ENCODE results near the gene KRTAP3-3. TPM values are rescaled to one million over a fixed set of nuclear protein-coding genes. Genes with fewer than 3 reads are reported as not detected.

KRTAP3-3 gene
- not detected in 2 replicates for total RNA-seq

DNA sequence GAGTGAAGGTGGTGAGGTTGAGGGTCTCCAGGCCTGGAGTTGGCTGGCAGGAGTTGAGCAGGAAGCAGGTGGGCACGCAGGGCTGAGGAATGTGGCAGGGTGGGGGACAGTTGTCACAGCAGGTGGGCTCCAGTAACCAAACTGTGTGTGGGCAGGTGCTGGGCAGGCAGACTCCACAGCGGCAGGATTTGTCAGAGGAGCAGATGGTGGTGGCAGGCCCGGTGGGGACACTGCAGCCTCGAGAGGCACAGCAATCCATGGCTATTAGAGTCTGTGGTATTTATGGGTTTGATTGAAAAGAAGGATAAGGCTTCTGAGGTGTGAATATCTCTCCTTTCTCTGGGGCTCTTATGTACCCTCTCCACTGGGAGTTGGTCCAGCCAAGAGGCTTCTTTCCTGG is at the start of gene KRTAP3-3:
TSS of gene KRTAP3-3 (minus strand) at position 326 of the 400 bp plus-strand sequence. CDS start at position 259, 67 bp downstream.

DNA sequence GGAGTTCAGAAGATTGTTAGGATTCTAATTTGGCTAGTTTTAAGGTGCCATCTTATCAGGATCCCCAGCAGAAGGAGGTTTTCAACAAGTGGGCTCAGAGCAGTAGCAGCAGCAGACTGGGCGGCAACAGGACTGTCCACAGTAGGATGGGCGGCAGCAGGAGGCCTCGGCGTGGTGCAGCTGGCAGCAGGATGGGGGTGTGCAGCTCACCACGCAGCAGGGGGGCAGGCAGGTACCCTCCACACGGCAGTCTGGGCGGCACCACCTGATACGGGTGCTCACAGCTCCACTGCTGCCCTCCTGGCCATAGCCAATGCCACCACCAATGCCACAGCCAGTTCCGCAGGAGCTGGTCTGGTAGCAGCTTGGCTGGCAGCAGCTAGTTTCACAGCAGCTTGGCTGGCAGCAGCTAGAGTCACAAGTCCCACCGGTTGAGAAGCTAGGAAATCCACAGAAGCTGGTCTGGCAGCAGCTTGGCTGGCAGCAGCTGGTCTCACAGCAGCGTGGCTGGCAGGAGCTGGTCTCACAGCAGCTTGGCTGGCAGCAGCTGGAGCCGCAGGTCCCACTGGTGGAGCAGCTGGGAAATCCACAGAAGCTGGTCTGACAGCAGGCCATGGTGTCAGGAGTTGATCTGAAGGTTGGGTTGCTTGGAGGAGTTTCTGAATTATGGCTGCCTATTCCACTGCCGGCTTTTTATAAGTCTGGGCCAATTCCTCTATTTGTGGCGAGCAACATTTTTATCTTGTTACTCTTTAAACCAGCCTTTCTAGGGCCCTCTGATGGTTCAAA is 47.0 kb upstream of the KRTAP3-3 start, which contains the start of gene KRTAP1-1:
TSS of gene KRTAP1-1 (minus strand) at position 668 of the 789 bp plus-strand sequence. CDS start at position 615, 53 bp downstream.

GRCh38 chr17:41034346-41034935 is 40.5 kb upstream of the KRTAP3-3 start, which contains the start of gene KRTAP1-3:
KRTAP1-3 (minus strand) TSS chr17:41034874; CDS start chr17:41034821, 53 bp downstream.

GRCh38 chr17:41029633-41030245 is 35.8 kb upstream of the KRTAP3-3 start, which contains the start of gene KRTAP1-4:
KRTAP1-4 (minus strand) TSS chr17:41030195; CDS start chr17:41030078, 117 bp downstream.

DNA sequence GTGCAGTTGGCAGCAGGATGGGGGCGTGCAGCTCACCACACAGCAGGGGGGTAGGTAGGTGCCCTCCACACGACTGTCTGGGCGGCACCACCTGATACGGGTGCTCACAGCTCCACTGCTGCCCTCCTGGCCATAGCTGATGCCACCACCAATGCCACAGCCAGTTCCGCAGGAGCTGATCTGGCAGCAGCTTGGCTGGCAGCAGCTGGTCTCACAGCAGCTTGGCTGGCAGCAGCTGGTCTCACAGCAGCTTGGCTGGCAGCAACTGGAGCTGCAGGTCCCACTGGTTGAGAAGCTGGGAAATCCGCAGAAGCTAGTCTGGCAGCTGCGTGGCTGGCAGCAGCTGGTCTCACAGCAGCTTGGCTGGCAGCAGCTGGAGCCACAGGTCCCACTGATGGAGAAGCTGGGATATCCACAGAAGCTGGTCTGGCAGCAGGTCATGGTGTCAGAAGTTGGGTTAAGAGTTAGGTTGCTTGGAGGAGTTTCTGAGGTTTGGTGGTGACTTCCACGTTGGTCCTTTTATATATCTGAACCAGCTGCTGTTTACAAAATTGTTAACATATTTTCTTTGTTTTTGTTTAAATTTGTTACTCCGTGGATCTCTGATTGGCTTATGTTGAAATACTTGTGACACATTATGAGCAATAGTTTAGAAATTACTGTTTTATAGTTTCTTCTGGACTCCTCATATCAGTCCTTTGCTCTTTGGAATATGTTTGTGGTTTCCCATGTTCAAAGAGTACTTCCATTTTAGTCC is 32.9 kb upstream of the KRTAP3-3 start, which contains the start of gene KRTAP1-5:
TSS of gene KRTAP1-5 (minus strand) at position 494 of the 757 bp plus-strand sequence. CDS start at position 441, 53 bp downstream.

DNA sequence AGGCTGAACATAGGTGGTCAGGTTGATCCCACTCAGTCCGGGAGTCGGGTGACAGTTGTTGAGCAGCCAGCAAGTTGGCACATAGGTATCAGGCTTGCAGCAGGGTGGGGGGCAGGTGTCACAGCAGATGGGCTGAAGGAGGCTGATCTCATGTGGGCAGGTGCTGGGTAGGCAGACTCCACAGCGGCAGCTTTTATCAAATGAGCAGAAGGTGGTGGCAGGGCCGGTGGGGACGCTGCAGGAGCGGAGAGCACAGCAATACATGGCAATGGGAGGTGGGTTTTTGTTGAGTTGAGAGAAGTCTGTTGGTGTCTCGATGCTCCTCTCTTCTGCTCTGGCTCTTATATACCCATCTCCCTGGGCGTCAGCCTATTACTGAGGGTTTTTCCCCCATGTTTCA is 14.8 kb upstream of the KRTAP3-3 start, which contains the start of gene KRTAP3-1:
TSS of gene KRTAP3-1 (minus strand) at position 318 of the 400 bp plus-strand sequence. CDS start at position 264, 54 bp downstream.

GRCh38 chr17:40999563-40999962 is 5.6 kb upstream of the KRTAP3-3 start, which contains the start of gene KRTAP3-2:
KRTAP3-2 (minus strand) TSS chr17:40999906; CDS start chr17:40999853, 53 bp downstream.

GRCh38 chr17:40984226-40984625 is 9.7 kb downstream of the KRTAP3-3 start, which contains the start of gene KRT40:
KRT40 (minus strand) TSS chr17:40984326; CDS start chr17:40984273, 53 bp downstream.

DNA sequence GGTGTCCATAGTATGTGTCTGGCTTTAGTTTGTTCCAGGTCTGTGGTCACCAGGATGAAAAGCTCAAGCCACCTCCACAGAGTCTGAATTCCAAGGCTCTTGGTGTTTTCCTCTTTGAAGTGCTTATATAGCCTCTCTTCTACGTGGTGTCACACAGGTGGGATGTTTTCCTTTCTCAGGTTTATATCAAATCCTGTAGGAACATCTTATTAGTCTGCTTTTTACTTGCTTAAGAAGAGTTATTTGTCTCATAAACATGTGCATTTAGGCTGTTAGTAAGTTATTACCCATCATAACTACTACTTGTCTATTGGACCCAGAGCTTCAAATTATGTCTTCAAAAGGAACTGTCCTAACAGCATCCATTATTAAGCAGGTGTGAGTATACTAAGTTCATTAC is 27.1 kb downstream of the KRTAP3-3 start, which contains the start of gene KRT39:
TSS of gene KRT39 (minus strand) at position 101 of the 400 bp plus-strand sequence. CDS start at position 9, 92 bp downstream.

Other genes with a start within 250 kb of the KRTAP3-3 start
- gene KRT25, start 238.8 kb downstream of the KRTAP3-3 start, total RNA-seq, result not detected in 2 replicates
- not detected in 2 replicates for gene KRT26, start 222.0 kb downstream of the KRTAP3-3 start, total RNA-seq
- gene KRT27, start 211.6 kb downstream of the KRTAP3-3 start, total RNA-seq, result not detected in 2 replicates
- gene KRT28, start 194.2 kb downstream of the KRTAP3-3 start, total RNA-seq, result not detected in 2 replicates
- 18.0 and 18.8 TPM in 2 replicates for gene KRT10, start 171.6 kb downstream of the KRTAP3-3 start, total RNA-seq
- not detected in 2 replicates for gene KRT12, start 126.9 kb downstream of the KRTAP3-3 start, total RNA-seq
- not detected in 2 replicates for gene KRT20, start 108.9 kb downstream of the KRTAP3-3 start, total RNA-seq
- gene KRT23, start 56.5 kb downstream of the KRTAP3-3 start, total RNA-seq, result not detected in 2 replicates
- gene KRT39, start 27.2 kb downstream of the KRTAP3-3 start, total RNA-seq, result not detected in 2 replicates
- gene KRT40, start 9.8 kb downstream of the KRTAP3-3 start, total RNA-seq, result not detected in 2 replicates
- not detected in 2 replicates for gene KRTAP3-2, start 5.7 kb upstream of the KRTAP3-3 start, total RNA-seq
- gene KRTAP3-1, start 15.0 kb upstream of the KRTAP3-3 start, total RNA-seq, result not detected in 2 replicates
- not detected in 2 replicates for gene KRTAP1-5, start 33.0 kb upstream of the KRTAP3-3 start, total RNA-seq
- gene KRTAP1-4, start 36.0 kb upstream of the KRTAP3-3 start, total RNA-seq, result not detected in 2 replicates
- not detected in 2 replicates for gene KRTAP1-3, start 40.7 kb upstream of the KRTAP3-3 start, total RNA-seq
- not detected in 2 replicates for gene KRTAP1-1, start 47.3 kb upstream of the KRTAP3-3 start, total RNA-seq
- gene KRTAP2-1, start 53.2 kb upstream of the KRTAP3-3 start, total RNA-seq, result not detected in 2 replicates
- gene KRTAP2-2, start 61.1 kb upstream of the KRTAP3-3 start, total RNA-seq, result not detected in 2 replicates
- gene KRTAP2-3, start 66.0 kb upstream of the KRTAP3-3 start, total RNA-seq, result not detected in 2 replicates
- gene KRTAP2-4, start 71.7 kb upstream of the KRTAP3-3 start, total RNA-seq, result not detected in 2 replicates
- not detected in 2 replicates for gene KRTAP4-7, start 90.0 kb upstream of the KRTAP3-3 start, total RNA-seq
- gene KRTAP4-8, start 104.0 kb upstream of the KRTAP3-3 start, total RNA-seq, result not detected in 2 replicates
- not detected in 2 replicates for gene KRTAP4-16, start 108.0 kb upstream of the KRTAP3-3 start, total RNA-seq
- gene KRTAP4-9, start 111.2 kb upstream of the KRTAP3-3 start, total RNA-seq, result not detected in 2 replicates
- not detected in 2 replicates for gene KRTAP4-11, start 124.2 kb upstream of the KRTAP3-3 start, total RNA-seq
- not detected in 2 replicates for gene KRTAP4-12, start 130.0 kb upstream of the KRTAP3-3 start, total RNA-seq
- gene KRTAP4-6, start 146.4 kb upstream of the KRTAP3-3 start, total RNA-seq, result not detected in 2 replicates
- gene KRTAP4-5, start 155.7 kb upstream of the KRTAP3-3 start, total RNA-seq, result not detected in 2 replicates
- gene KRTAP4-4, start 166.6 kb upstream of the KRTAP3-3 start, total RNA-seq, result not detected in 2 replicates
- gene KRTAP4-3, start 174.1 kb upstream of the KRTAP3-3 start, total RNA-seq, result not detected in 2 replicates
- gene KRTAP4-2, start 184.1 kb upstream of the KRTAP3-3 start, total RNA-seq, result not detected in 2 replicates
- gene KRTAP4-1, start 190.7 kb upstream of the KRTAP3-3 start, total RNA-seq, result not detected in 2 replicates
- not detected in 2 replicates for gene KRTAP9-1, start 195.7 kb upstream of the KRTAP3-3 start, total RNA-seq
- gene KRTAP9-2, start 232.5 kb upstream of the KRTAP3-3 start, total RNA-seq, result not detected in 2 replicates
- not detected in 2 replicates for gene KRTAP9-3, start 238.3 kb upstream of the KRTAP3-3 start, total RNA-seq
- not detected in 2 replicates for gene KRTAP9-8, start 243.8 kb upstream of the KRTAP3-3 start, total RNA-seq